IPS-NIHi7 (cell line): ENCODE data around the gene OGFOD1.
A peak's percentile ranks its signal among the peaks of the same experiment; 100 is the strongest.
"Not testable (repeated sequence)": the region's sequence is repeated elsewhere in the genome, so short reads cannot be mapped to it uniquely, and the experiment has no call there.

Experiments used
- DNase-seq: peaks from one replicate; pipeline ENCODE4 v3.0.0; 2012; ENCODE audit warnings: mixed read lengths; ENCODE audit errors: extremely low spot score

OGFOD1 gene

GRCh38 chr16:56480776-56481467 is 29.6 kb downstream of the OGFOD1 start:
- DNase-seq, result no peak

- DNase-seq, result no peak
Observed at GRCh38 chr16:56481468-56482122, 30.2 kb downstream of the OGFOD1 start.

DNA sequence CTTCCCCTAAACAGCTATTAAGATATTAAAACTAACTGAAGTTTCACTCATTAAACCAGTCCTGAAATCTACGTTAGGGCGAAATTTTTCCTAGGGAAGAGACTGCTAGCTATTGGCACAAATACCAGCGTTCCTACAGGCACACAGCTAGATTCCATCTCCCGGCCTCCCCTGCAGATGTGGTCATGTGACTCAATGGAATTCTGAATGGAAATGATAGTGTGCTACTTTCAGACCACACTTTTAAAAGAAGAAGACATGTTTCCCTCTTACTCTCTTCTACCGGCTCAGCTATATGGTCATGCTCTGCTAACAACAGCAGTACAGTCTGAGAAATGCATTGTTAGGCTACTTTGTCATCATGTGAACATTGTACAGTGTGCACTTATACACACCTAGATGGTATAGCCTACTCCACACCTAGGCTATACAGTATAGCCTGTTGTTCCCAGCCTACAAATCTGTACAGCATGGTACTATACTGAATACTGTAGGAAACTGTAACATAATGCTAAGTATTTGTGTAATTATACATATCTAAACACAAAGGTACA is 31.4 kb downstream of the OGFOD1 start:
- no peak for DNase-seq

- DNase-seq, result no peak
Observed at GRCh38 chr16:56483394-56483793, 32.0 kb downstream of the OGFOD1 start.

GRCh38 chr16:56488035-56488434 is 36.7 kb downstream of the OGFOD1 start:
- no peak for DNase-seq

GRCh38 chr16:56488868-56489267 is 37.5 kb downstream of the OGFOD1 start:
- DNase-seq, result not testable (repeated sequence)

DNA sequence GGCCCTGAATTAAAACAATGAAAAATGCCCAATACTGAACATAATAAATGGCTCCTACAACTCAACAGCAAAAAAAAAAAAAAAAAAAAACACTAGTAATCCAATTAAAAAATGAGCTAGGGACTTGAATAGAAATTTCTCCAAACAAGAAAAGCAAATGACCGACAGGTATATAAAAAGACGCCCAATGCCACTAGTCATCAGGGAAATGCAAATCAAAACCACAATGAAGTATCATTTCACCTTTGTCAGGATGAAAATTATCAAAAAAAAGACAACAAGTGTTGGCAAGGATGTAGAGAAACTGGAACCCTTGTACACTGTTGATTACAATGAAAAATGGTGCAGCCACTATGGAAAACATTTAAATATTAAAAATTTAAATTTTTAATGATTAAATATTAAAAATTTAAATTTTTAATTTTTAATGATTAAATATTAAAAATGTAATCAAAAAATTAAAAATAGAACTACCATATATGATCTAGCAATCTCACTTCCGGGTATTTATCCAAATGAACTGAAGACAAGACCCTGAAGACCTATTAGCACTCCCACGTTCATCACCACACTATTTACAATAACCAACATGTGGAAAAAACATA is 40.4 kb downstream of the OGFOD1 start:
- DNase-seq, result no peak

DNA sequence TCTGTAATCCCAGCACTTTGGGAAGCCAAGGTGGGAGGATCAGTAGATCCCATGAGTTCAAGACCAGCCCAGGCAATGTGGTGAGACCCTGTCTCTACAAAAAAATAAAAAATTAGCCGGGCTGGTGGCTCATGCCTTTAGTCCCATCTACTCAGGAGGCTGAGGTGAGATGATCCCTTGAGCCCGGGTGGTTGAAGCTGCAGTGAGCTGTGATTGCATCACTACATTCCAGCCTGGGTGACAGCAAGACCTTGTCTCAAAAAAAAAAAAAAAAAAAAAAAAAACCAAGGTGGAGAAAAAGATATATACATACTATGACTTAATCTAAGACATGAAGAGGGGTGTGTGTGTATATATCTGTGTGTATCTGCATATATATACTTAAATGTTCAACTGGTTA is 41.8 kb downstream of the OGFOD1 start:
- no peak for DNase-seq

GRCh38 chr16:56493815-56494214 is 42.5 kb downstream of the OGFOD1 start:
- no peak for DNase-seq

DNA sequence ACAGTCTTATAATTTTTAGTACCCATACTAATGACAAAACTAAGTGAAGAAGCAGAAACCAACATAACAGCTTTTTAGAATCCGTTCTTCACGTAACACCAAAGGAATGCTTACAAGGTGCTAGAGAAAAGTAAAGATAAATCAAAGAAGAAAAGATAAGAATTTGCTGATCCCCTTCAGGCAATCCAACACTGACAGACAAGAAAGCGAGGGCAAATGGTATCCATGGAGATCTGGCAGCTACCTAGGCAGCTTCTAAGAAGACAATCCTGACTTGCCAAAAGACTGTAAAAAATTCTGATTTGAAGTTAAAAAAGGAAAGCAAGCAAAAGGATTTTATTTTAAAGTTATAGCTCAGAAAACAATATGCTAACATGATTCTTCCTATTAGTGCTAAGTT is 53.8 kb downstream of the OGFOD1 start:
- no peak for DNase-seq

- DNase-seq, result no peak
Observed at GRCh38 chr16:56506941-56507340, 55.6 kb downstream of the OGFOD1 start.

- DNase-seq, result no peak
Observed at GRCh38 chr16:56510544-56510943, 59.2 kb downstream of the OGFOD1 start.

DNA sequence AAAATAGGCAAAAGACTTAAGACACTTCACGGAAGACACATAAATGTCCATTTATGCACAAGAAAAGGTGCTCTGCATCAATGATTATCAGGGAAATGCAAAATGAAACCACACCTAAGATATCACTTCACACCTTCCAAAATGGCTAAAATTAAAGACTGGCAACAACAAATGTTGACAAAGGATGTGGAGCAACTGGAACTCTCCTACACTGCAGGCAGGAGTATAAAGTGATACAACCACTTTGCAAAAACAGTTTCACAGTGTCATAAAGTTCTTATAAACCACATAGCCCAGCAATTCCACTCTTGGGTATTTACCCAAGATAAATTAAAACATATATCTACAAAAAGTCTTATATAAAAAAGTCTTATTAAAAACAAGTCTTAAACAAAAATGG is 60.7 kb downstream of the OGFOD1 start:
- DNase-seq, result no peak

GRCh38 chr16:56513091-56513490 is 61.7 kb downstream of the OGFOD1 start:
- no peak for DNase-seq

- DNase-seq, result peak; percentile 52
Observed at GRCh38 chr16:56513972-56514371, 62.6 kb downstream of the OGFOD1 start.

GRCh38 chr16:56514845-56515244 is 63.5 kb downstream of the OGFOD1 start:
- DNase-seq, result no peak

DNA sequence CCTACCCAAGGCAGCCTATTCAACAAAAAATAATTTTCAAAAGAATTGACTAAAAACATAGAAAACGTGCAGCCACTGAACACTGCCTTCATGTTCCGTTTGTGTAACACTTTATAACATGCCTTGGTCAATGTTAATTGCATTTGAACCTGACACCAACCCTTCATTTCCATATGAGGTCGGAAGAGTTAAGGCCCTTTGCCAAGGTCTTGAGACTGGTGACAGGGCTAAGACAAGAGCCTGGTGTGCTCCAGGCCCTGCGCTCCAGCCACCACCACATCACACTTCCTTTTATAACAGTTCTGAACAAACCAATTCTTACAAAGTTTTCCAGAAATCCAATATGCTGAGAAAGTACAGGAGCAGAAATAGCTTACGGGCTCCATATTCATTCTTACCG is 64.3 kb downstream of the OGFOD1 start:
- no peak for DNase-seq

- no peak for DNase-seq
Observed at GRCh38 chr16:56517206-56517605, 65.9 kb downstream of the OGFOD1 start.

- no peak for DNase-seq
Observed at GRCh38 chr16:56518425-56518824, 67.1 kb downstream of the OGFOD1 start.

GRCh38 chr16:56519459-56520250 is 68.3 kb downstream of the OGFOD1 start, which contains the start of gene BBS2:
BBS2 (minus strand) TSS chr16:56520024; CDS start chr16:56519862, 162 bp downstream.
- DNase-seq, result peak; percentile 94

GRCh38 chr16:56520251-56520577 is 68.9 kb downstream of the OGFOD1 start:
- DNase-seq, result no peak

DNA sequence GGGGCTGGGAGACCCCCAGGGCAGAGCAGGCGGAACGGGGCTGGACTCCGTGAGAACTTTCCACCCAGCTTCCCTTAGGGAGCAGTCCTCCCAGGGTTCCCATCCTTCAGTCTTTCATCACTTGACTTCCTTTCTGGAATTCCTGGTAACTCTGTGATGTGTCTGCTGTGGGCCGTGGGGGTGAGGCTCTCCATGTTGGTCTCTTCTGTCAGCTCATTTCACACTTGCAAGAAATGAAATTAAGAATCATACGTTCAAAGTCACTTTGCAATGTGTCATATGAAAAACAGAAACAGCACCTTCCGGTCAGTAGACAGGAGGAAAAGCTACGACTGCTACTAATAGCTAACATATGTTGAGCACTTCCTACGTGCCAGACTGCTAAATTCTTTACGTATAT is 73.9 kb downstream of the OGFOD1 start:
- DNase-seq, result no peak
